DMS79 treated with DMSO at 0.1 percent for 48 hours (cell line): ENCODE measurements around the gene EBF3.

ENCODE experiments used
- DNase-seq: peaks from one replicate; lab custom pipeline; 2025; lab: John Stamatoyannopoulos, UW

Gene EBF3

DNA sequence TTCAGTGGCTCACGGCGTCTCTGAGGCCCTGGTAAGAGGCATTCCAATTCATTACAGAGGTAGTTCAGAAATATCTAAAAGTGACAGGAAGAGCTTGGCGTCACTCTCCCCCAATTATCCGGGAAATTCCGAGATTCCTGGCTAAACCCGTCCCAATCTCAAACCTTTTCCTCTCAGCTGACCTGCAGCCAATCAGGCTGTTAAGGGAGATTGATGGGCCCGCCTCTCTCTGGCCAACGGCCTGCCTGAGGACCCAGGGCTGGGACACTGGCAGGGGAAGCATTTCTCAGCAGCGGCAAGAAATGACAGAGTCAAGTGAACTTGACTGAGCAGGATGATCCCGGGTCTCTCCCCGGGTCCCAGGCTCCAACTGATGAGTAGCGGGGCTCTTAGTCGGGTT, 72.3 kb downstream of the EBF3 start:
- DNase-seq = no peak

- DNase-seq = no peak
Measured at GRCh38 chr10:129890170-129890569, 73.9 kb downstream of the EBF3 start.

GRCh38 chr10:129888784-129889616, 75.1 kb downstream of the EBF3 start:
- no peak for DNase-seq

DNA sequence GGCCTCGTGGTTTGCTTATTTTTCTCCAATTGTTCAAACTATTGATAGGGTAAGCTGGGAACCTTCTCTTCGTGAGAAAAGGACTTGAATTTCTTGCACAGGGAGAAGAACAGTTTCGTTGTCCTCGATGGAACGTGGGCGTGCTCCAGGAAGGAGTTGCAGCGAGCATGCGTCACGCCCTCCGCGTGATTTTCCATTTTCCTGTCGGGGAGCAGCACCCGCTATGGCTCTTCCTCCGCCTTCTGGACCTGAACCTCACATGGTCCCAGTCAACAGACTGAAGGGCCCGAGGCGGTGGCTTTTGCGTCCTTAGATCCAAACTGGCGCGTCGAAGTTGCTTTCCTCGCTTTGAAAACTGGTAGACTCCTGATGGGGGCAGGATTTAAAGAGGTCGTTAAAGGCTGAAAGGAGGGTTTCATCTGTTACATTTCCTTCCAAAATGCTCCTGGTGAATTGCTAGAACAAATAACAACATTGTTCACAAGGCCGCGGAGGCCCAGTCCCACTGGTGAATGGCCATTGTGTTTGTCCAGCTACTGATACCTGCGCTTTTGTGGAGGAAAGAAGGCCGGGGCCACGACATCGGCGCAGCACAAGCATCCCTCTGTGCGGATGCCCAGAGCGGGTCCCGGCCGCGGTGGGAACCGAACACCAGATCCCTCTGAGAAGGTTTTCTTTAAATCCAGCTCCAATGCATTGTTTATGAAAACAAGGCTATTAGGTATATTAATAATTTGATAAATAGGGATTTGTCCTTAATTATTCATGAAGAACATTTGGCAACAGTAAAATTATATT, 75.9 kb downstream of the EBF3 start:
- DNase-seq = no peak

- no peak for DNase-seq
Measured at GRCh38 chr10:129887381-129887905, 76.6 kb downstream of the EBF3 start.

GRCh38 chr10:129886263-129886662, 77.8 kb downstream of the EBF3 start:
- DNase-seq = no peak

GRCh38 chr10:129885526-129885925, 78.5 kb downstream of the EBF3 start:
- DNase-seq = no peak

- no peak for DNase-seq
Measured at GRCh38 chr10:129884398-129885078, 79.5 kb downstream of the EBF3 start.

DNA sequence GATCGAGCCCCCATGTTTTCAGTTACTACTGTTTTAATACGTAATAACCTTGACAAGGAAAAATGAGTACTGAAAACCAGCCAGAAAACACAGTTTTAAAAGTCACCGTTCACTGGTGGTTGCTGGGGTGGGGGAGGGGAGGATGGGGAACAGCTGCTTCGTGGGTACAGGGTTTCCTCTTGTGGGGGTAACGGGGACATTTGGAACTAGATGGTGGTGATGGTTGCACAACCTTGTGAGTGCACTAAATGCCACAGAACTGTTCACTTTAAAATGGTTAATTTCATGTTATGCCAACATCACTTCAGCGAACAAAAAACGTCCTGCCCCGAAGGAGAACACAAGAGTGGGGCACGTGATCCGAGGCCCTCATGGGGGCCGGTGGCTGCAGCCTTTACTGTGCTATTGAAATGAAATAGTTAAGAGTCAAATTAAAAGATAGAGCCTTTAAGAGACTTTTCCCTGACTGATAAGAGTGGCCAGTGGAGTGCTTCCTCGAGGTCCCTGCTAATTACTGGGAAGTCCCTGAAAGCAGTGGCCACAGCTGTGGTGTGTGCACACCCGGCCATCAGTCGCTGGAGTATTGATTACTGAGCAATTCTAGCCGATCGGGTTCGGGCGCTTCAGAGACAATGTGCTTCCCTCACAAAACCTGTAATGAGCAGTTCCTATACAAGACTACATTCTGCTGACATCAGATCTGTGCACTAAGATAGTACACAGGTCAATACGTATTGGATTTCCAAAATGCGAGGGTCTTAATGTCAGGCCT, 80.3 kb downstream of the EBF3 start:
- DNase-seq = no peak

GRCh38 chr10:129883029-129883428, 81.0 kb downstream of the EBF3 start:
- DNase-seq = no peak

- no peak for DNase-seq
Measured at GRCh38 chr10:129882291-129883010, 81.6 kb downstream of the EBF3 start.

DNA sequence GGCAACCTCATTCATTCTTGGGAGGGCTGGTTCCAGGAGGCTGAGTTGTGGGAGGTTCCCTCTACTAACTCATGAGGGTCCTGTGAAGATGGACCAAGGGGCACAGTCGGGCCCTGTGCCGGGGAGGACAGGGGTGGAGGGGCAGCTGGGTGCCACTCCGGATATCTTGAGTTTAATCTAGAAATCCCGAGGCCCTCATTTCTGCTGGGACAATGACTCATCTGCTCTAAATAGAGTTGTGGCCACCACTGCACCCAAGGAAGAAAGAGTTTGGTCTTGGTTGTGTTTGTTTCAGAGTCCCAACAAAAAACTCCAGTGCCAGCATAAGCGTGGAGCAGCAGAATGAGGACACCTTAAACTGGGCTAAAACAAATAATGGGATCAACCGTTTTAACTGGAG, 82.4 kb downstream of the EBF3 start:
- no peak for DNase-seq

DNA sequence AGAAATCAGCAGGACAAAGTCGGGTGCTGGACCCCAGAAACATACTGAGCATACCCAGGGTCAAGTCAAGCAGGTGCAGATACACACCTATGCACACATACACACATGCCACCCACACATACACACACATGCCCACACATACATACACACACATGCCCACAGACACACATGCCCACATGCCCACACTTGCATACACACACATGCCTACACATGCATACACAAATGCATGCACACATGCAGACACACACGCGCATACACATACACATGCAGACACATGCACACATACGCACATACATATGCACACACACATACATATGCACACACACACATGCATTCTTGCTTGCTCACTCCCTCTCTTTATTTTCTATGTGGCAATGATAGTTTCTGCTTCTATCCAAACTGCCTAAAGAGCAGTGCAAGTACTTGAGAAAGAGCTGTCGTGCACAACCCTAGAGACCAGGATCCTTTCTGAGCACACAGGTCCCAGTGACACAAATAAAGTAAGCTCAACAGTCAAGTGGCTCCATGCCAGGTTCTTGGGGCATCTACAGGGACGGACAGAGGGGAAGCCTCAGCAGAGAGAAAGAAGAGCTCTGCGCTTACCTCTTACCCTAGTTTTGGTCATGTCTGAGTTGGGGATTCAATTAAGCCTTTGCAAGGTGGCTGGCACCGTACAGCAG, 83.7 kb downstream of the EBF3 start:
- DNase-seq = no peak

GRCh38 chr10:129879655-129880054, 84.4 kb downstream of the EBF3 start:
- DNase-seq = no peak

DNA sequence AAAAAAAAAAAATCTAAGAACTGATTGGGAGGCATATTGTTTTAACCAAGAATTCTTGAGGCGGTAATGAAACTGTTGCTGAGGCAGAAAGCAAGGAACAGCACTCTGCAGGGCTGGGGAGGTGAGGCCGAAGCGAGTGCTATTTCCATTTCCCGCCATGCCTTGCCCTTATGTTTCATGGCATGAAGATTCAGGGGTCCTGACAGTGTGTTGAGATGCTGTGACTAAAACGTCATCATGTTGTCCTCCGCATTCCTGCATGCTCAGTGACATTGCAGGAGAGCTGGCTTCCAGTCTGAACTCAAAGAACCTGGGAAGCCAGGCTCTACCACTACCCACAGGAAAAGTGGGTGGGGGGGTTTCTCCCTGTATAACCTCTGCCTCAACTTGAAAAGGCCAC, 85.2 kb downstream of the EBF3 start:
- DNase-seq = no peak

GRCh38 chr10:129877773-129878371, 86.2 kb downstream of the EBF3 start:
- no peak for DNase-seq

GRCh38 chr10:129876838-129877237, 87.2 kb downstream of the EBF3 start:
- no peak for DNase-seq

- no peak for DNase-seq
Measured at GRCh38 chr10:129875993-129876726, 87.9 kb downstream of the EBF3 start.

- DNase-seq = no peak
Measured at GRCh38 chr10:129873351-129873750, 90.7 kb downstream of the EBF3 start.
